ENCODE measurements around the gene USP40.

DNA sequence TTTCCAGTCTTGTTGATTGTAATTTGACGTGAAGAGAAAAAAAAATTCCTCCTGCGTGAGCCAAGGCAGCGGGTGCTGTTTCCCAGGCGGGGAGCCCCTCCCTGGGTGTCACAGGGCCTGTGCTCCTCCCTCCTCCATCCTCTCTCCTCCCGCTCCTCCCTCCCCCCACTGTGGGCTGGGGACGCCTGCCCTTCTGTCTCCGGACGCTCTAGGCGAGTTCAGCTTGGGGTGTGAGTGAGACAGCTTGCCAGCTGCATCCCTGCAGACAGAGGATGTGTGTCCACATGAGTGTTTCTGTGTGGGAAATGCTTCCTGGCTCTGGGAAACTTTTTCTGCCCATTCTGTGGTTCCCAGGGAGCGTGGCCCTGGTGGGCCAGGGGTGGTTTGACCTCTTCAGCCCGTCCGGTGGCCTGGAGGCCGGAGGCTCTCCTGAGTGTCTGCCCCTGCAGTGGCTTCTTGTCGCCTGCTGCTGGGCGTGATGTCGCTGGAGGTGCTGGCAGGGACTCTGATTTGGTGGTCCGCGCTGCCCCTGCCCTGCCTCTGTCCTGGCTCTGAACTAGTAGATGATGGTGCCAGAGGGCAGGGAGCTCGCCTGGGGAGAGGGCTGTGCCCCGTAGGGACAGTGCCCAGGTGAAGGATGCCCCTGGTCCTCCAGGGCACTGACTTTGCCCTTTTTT lies 96.4 kb downstream of the USP40 start:
- TF ChIP-seq, protein P1, sequence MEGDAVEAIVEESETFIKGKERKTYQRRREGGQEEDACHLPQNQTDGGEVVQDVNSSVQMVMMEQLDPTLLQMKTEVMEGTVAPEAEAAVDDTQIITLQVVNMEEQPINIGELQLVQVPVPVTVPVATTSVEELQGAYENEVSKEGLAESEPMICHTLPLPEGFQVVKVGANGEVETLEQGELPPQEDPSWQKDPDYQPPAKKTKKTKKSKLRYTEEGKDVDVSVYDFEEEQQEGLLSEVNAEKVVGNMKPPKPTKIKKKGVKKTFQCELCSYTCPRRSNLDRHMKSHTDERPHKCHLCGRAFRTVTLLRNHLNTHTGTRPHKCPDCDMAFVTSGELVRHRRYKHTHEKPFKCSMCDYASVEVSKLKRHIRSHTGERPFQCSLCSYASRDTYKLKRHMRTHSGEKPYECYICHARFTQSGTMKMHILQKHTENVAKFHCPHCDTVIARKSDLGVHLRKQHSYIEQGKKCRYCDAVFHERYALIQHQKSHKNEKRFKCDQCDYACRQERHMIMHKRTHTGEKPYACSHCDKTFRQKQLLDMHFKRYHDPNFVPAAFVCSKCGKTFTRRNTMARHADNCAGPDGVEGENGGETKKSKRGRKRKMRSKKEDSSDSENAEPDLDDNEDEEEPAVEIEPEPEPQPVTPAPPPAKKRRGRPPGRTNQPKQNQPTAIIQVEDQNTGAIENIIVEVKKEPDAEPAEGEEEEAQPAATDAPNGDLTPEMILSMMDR (conservative IDR thresholded peaks at IDR 0.05 in 1 of 2, IDR thresholded peaks at IDR 0.05 in 1 of 2; ENCODE audit: low read depth in 1 of 2, low read length in 2 of 2), result no peak
- no peak for TF ChIP-seq EZH2 (IDR thresholded peaks at IDR 0.05; ENCODE audit: low read length, missing control alignments)
